GM12875 (cell line): ENCODE measurements around the gene ARAP1.

Source experiments
- H3K4me3 ChIP-seq: one replicate; pipeline ENCODE4 v1.5.1; 2011; ENCODE audit warnings: low read depth, low read length, control low read depth
- CTCF ChIP-seq: IDR thresholded peaks from 2 replicates; pipeline ENCODE4 v1.5.1; 2011; ENCODE audit warnings: low read depth, mild to moderate bottlenecking, control low read depth, inconsistent platforms, low read length, moderate library complexity, borderline replicate concordance; ENCODE audit not compliant: insufficient read depth

ARAP1 gene

GRCh38 chr11:72646024-72646423 lies 106.2 kb downstream of the ARAP1 start:
- TF ChIP-seq CTCF, result no peak
- H3K4me3 ChIP-seq, result no peak overlapping the region

GRCh38 chr11:72643547-72643946 lies 108.7 kb downstream of the ARAP1 start:
- no peak for TF ChIP-seq CTCF
- no peak overlapping the region for H3K4me3 ChIP-seq

- TF ChIP-seq CTCF, result peak; percentile 98
- peak overlapping the region; percentile 29 for H3K4me3 ChIP-seq
Observed at GRCh38 chr11:72642884-72643522, 109.2 kb downstream of the ARAP1 start.

- H3K4me3 ChIP-seq, result no peak overlapping the region
- no peak for TF ChIP-seq CTCF
Observed at GRCh38 chr11:72642043-72642883, 109.9 kb downstream of the ARAP1 start.

- H3K4me3 ChIP-seq, result no peak overlapping the region
- TF ChIP-seq CTCF, result no peak
Observed at GRCh38 chr11:72641522-72642042, 110.6 kb downstream of the ARAP1 start.

- H3K4me3 ChIP-seq, result no peak overlapping the region
- TF ChIP-seq CTCF, result no peak
Observed at GRCh38 chr11:72639502-72640375, 112.5 kb downstream of the ARAP1 start.
